HepG2 (cell line): Measurements from ENCODE around the gene SMIM9. TPM values are rescaled to one million over a fixed set of nuclear protein-coding genes. Genes with fewer than 3 reads are reported as not detected.

Experiments
- ATAC-seq: fragments of 200-7000 bp; cut with Tn5 transposase; 3 replicates; pipeline ENCODE4 v1.9.1; 2020; ENCODE audit warnings: mild to moderate bottlenecking, moderate library complexity
- BruUV-seq: library from RNA; stranded (reverse); fragments of 400-500 nt; replicated peaks from 2 replicates; lab custom pipeline; 2021; lab: Mats Ljungman, UMichigan
- CTCF ChIA-PET: fragments of 300-600 bp; formaldehyde crosslinking; extraction: SDS; loops from one replicate; lab custom pipeline; 2021; ENCODE audit warnings: low total read pairs, inconsistent platforms, low intra/inter-chr PET ratio; lab: Yijun Ruan, JAX
- POLR2A ChIA-PET: fragments of 350-600 bp; sonication (Branson Sonifier 250); formaldehyde crosslinking; loops from one replicate; lab custom pipeline; 2020; ENCODE audit warnings: antibody characterized with exemption, inconsistent platforms; lab: Yijun Ruan, JAX
- DNase-seq: peaks from one replicate; pipeline ENCODE4 v3.0.0-alpha.2; 2015; ENCODE audit warnings: low spot score
- FAIRE-seq: peaks from 3 replicates; lab custom pipeline; 2011; peaks lifted over from hg19 to GRCh38; lab: Jason Lieb, UNC
- H2AFZ ChIP-seq: one replicate; pipeline ENCODE4 v1.6.1; 2011; ENCODE audit warnings: low read length, inconsistent platforms
- H3K27ac ChIP-seq: fragments of 300-600 bp; 3 replicates; pipeline ENCODE4 v1.8.0; 2011; ENCODE audit warnings: mixed run types, mild to moderate bottlenecking, mixed read lengths, low read length, inconsistent platforms; ENCODE audit not compliant: insufficient read depth; ENCODE audit errors: extremely low read length
- H3K27me3 ChIP-seq, 2 experiments: fragments of 200-600 bp in 1 of 2; 2 replicates in 1 of 2; 3 replicates in 1 of 2; pipeline versions ENCODE4 v1.6.0 to v1.8.0; 2011; ENCODE audit warnings: low read length in 2 of 2, mild to moderate bottlenecking in 2 of 2, moderate library complexity in 2 of 2, inconsistent platforms in 1 of 2; ENCODE audit not compliant: insufficient read depth in 2 of 2, control insufficient read depth in 1 of 2
- H3K36me3 ChIP-seq, 2 experiments: fragments of 200-600 bp in 1 of 2; replicated peaks in 1 of 2; 2 replicates in 1 of 2; 3 replicates in 1 of 2; pipeline versions ENCODE4 v1.5.1 to v1.8.0; 2011; ENCODE audit warnings: low read length in 2 of 2, inconsistent platforms in 1 of 2; ENCODE audit not compliant: insufficient read depth in 2 of 2, control insufficient read depth in 1 of 2
- H3K4me1 ChIP-seq: 2 replicates; pipeline ENCODE4 v1.5.1; 2012; ENCODE audit warnings: low read length, inconsistent platforms; ENCODE audit not compliant: insufficient read depth
- H3K4me2 ChIP-seq: 2 replicates; pipeline ENCODE4 v1.6.0; 2011; ENCODE audit warnings: low read depth, low read length, inconsistent platforms
- H3K4me3 ChIP-seq, 3 experiments: fragments of 200-600 bp in 1 of 3; sonication (generic), shearing (Covaris generic) in 1 of 3; replicated peaks in 1 of 3; 2 replicates each; pipeline ENCODE4 v1.5.1; 2011 to 2016; ENCODE audit warnings: low read length in 3 of 3, inconsistent platforms in 2 of 3, low read depth in 2 of 3, mild to moderate bottlenecking in 2 of 3, control low read depth in 1 of 3, mixed read lengths in 1 of 3; ENCODE audit not compliant: insufficient read depth in 1 of 3
- H3K79me2 ChIP-seq: one replicate; pipeline ENCODE4 v1.6.1; 2011; ENCODE audit warnings: low read length, inconsistent platforms; ENCODE audit not compliant: insufficient read depth
- H3K9ac ChIP-seq: 2 replicates; pipeline ENCODE4 v1.6.0; 2011; ENCODE audit warnings: mild to moderate bottlenecking, low read depth, low read length, inconsistent platforms; ENCODE audit not compliant: insufficient read depth
- H3K9me3 ChIP-seq: 2 replicates; pipeline ENCODE4 v1.5.1; 2012; ENCODE audit warnings: mild to moderate bottlenecking, low read length
- H4K20me1 ChIP-seq: 2 replicates; pipeline ENCODE4 v1.6.0; 2011; ENCODE audit warnings: inconsistent platforms, mild to moderate bottlenecking, low read length, moderate library complexity; ENCODE audit not compliant: insufficient read depth
- ATF5 ChIP-seq: sonication (generic); formaldehyde crosslinking; IDR thresholded peaks from 2 replicates; pipeline ENCODE4 v1.4.0; 2020; ENCODE audit warnings: mild to moderate bottlenecking, low read depth, missing genetic modification reagents
- FOXA3 ChIP-seq: IDR thresholded peaks from 2 replicates; pipeline ENCODE4 v1.6.1; 2016; ENCODE audit warnings: missing genetic modification reagents, missing compliant biosample characterization
- GLI4 ChIP-seq: sonication (generic); formaldehyde crosslinking; IDR thresholded peaks from 2 replicates; pipeline ENCODE4 v1.5.1; 2020; ENCODE audit warnings: missing genetic modification reagents, mild to moderate bottlenecking, moderate library complexity, borderline replicate concordance
- HMGXB3 ChIP-seq: sonication (generic); formaldehyde crosslinking; IDR thresholded peaks from 2 replicates; pipeline ENCODE4 v1.4.0; 2020; ENCODE audit warnings: missing genetic modification reagents, borderline replicate concordance
- MXD3 ChIP-seq: IDR thresholded peaks from 2 replicates; pipeline ENCODE4 v1.6.1; 2016; ENCODE audit warnings: mild to moderate bottlenecking, missing biosample characterization, missing genetic modification reagents
- NBN ChIP-seq: fragments of 450-650 bp; conservative IDR thresholded peaks from 2 replicates; pipeline ENCODE4 v1.6.1; 2017
- PAX8 ChIP-seq: sonication (generic); formaldehyde crosslinking; IDR thresholded peaks from 2 replicates; pipeline ENCODE4 v1.8.0; 2022; ENCODE audit warnings: mild to moderate bottlenecking, missing genetic modification reagents, borderline replicate concordance
- ZNF317 ChIP-seq: sonication (generic); formaldehyde crosslinking; IDR thresholded peaks from 2 replicates; pipeline ENCODE4 v1.5.0; 2020; ENCODE audit warnings: mild to moderate bottlenecking, missing genetic modification reagents
- ZNF546 ChIP-seq: sonication (generic); formaldehyde crosslinking; conservative IDR thresholded peaks from 2 replicates; pipeline ENCODE4 v1.8.1; 2023; ENCODE audit warnings: mild to moderate bottlenecking, missing genetic modification reagents
- ZNF556 ChIP-seq: sonication (generic); formaldehyde crosslinking; IDR thresholded peaks from 2 replicates; pipeline ENCODE4 v1.4.0; 2020; ENCODE audit warnings: mild to moderate bottlenecking, missing genetic modification reagents, borderline replicate concordance
- ZNF740 ChIP-seq: sonication (generic); formaldehyde crosslinking; IDR thresholded peaks from 2 replicates; pipeline ENCODE4 v1.4.0; 2020; ENCODE audit warnings: missing genetic modification reagents
- WGBS: methylation state at CpG from one replicate; pipeline ENCODE4 v1.1.6; 2017; ENCODE audit warnings: low lambda C conversion rate; 5-methylcytosine and 5-hydroxymethylcytosine counted together
- in situ Hi-C: cut with HindIII; loops from 2 replicates; pipeline ENCODE4 v1.10.0; 2017; ENCODE audit warnings: low pct_unique_long_range_greater_than_20kb; ENCODE audit not compliant: extremely low pct_ligation_motif_present
- intact Hi-C: fragments of 100-400 bp; cut with micrococcal nuclease; formaldehyde crosslinking; loops from one replicate; pipeline ENCODE4 v1.10.0; 2022; ENCODE audit not compliant: unreplicated experiment
- polyA plus RNA-seq, 8 experiments: library from polyadenylated mRNA; depleted of rRNA in 3 of 8; stranded (reverse) in 7 of 8; unstranded in 1 of 8; fragments of >200 nt; fragmentation: Illumina TruSeq in 4 of 8; extraction: Trizol in 4 of 8; gene quantifications; 2 replicates each; pipeline versions ENCODE4 v1.2.1 to v1.2.3, GENCODE V29; 2011 to 2016; ENCODE audit warnings: low read depth in 4 of 8, missing spikeins in 1 of 8, mixed read lengths in 1 of 8; ENCODE audit not compliant: insufficient read depth in 1 of 8
- total RNA-seq, 5 experiments: library from RNA; depleted of rRNA; stranded (reverse); fragments of >200 nt; fragmentation: Illumina TruSeq; extraction: Trizol; gene quantifications; 2 replicates each; pipeline ENCODE4 v1.2.3, GENCODE V29; 2016; ENCODE audit warnings: low read depth in 1 of 5
- TF ChIP-seq, protein P1 (sequence below), 2 experiments: fragments of 450-650 bp in 1 of 2; sonication (generic) in 1 of 2; formaldehyde crosslinking; IDR thresholded peaks; 2 replicates each; pipeline versions ENCODE4 v1.5.0 to v1.8.0; 2020 to 2022; ENCODE audit warnings: mild to moderate bottlenecking in 1 of 2, missing genetic modification reagents in 1 of 2
- TF ChIP-seq, protein P2 (sequence below): IDR thresholded peaks from 2 replicates; pipeline ENCODE4 v1.6.1; 2012; ENCODE audit warnings: low read depth, low read length, improper control_type of control experiment

Gene SMIM9
- total and polyA plus RNA-seq, 2 of the 13 experiments (the other 11 are each of a cell fraction or from before 2014, with no cell fraction given): not detected

DNA sequence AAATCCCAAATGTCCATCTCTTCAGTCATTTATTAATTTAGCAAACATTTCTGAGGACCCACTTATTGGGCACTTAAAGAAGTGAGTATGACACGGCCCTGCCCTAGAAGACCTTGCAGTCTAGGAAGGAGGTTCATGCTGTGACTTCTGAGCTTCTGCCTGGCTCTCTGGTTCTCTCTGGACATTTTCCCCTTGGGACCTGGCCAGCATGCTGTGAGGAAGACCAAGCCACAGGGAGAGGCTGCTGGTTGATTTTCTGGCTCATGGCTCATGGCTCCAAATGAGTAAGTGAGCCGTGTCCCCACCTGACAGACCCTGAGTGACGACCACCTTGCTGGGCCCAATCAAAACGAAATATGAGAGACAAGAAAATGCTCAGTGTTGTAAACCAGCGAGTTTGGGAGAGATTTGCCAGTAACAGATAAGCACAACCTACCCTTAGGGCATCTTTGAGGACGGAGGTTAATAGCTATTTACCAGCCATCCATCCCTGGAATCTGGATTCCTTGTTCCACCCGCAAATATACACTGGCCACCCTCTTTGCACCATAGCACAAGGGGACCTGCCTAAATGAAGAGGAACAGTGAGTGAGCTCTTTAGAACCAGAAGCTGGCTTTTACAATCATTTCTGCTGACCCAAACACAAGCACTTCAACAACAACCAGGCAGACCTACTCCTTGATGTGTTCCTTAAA is 30.1 kb downstream of the SMIM9 start:
- Histone ChIP-seq H3K36me3 (no peaks in the 10 kb centered on the region), H3K27ac (peak overlapping the region; percentile 48)

More for the DNA sequence above, 30.1 kb downstream of the SMIM9 start:
- Histone ChIP-seq H3K4me3 (peak overlapping the region; percentile 52 to 73 (median 64)), H3K9ac (peak overlapping the region; percentile 59; the same call in 1 of the 2 replicates), H3K79me2 (no peaks in the 10 kb centered on the region), H3K9me3 (no peaks in the 10 kb centered on the region), H3K4me1 (peaks cover 57% of the 10 kb centered on the region), H3K4me2 (peak overlapping the region; percentile 86), H3K27me3 (0 out of 5 replicates have a peak, but pooled peaks cover 0 to 4% of the 10 kb centered on the region in 2 experiments), H2AFZ (no peak overlapping the region), H4K20me1 (no peaks in the 10 kb centered on the region; the same call in 1 of the 2 replicates)
- DNase-seq (no peak), ATAC-seq (no peak), FAIRE-seq (no peak)
- in situ Hi-C loops: no loop called here
- TSS peak; percentile 50 for BruUV-seq
- 33% methylated on average over 1 of the region's 7 CpGs for WGBS
- intact Hi-C loops: no loop called here
- ChIA-PET POLR2A (interaction anchor here (2.1 kb wide), 1 partner anchor 42 kb away, joined by 11 read pairs; the partner anchor contains the start of gene DKC1), CTCF (no interaction called here)
- TF ChIP-seq MXD3 (no peak), PAX8 (CRISPR knock-in tag) (no peak), ZNF740 (no peak), GLI4 (CRISPR knock-in tag) (no peak), ZNF317 (CRISPR knock-in tag) (no peak), ATF5 (CRISPR knock-in tag) (no peak), NBN (no peak), ZNF546 (CRISPR knock-in tag) (no peak), ZNF556 (CRISPR knock-in tag) (no peak), HMGXB3 (CRISPR knock-in tag) (no peak), FOXA3 (no peak)
- TF ChIP-seq, protein P1, sequence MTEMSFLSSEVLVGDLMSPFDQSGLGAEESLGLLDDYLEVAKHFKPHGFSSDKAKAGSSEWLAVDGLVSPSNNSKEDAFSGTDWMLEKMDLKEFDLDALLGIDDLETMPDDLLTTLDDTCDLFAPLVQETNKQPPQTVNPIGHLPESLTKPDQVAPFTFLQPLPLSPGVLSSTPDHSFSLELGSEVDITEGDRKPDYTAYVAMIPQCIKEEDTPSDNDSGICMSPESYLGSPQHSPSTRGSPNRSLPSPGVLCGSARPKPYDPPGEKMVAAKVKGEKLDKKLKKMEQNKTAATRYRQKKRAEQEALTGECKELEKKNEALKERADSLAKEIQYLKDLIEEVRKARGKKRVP (CRISPR knock-in tag; IDR thresholded peaks at IDR 0.05): no peak
- TF ChIP-seq, protein P2, sequence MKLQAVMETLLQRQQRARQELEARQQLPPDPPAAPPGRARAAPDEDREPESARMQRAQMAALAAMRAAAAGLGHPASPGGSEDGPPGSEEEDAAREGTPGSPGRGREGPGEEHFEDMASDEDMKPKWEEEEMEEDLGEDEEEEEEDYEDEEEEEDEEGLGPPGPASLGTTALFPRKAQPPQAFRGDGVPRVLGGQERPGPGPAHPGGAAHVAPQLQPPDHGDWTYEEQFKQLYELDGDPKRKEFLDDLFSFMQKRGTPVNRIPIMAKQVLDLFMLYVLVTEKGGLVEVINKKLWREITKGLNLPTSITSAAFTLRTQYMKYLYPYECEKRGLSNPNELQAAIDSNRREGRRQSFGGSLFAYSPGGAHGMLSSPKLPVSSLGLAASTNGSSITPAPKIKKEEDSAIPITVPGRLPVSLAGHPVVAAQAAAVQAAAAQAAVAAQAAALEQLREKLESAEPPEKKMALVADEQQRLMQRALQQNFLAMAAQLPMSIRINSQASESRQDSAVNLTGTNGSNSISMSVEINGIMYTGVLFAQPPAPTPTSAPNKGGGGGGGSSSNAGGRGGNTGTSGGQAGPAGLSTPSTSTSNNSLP: no peak
